ENCODE measurements around the gene ZRANB2.

Gene ZRANB2

DNA sequence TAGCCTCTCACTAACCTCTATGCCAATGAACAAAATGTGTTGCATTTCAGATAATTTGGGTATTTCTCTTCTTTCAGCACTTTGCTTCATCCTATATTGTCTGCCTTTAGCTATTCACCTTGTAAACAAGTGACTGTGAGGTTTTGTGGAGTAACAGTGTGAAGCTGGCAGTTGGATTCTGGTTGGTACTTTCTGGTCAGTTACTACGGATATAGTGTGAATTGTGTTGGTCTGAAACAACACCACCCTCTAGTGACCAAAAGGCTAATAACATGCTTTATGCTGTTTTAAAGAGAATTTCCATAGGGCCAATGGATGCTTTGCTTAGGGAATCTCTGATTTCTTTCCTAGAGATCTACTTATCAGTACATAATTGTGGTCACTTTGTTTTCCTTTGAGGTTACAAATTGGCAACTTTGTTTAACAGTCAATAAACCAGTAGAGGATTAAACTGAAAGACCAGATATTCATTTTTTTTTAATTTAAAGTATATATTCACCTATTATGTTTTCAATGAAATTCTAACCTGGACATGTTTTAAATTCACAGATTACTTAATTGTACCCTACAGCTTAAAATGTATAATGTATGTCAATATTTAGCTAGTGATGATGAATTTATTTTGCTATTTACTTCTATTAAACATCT is 30.8 kb downstream of the ZRANB2 start:
- no peak for TF ChIP-seq MYC (IDR thresholded peaks at IDR 0.05; ENCODE audit: low read depth, low read length)
- peak; percentile 72 for TF ChIP-seq MAX (IDR thresholded peaks at IDR 0.05; ENCODE audit: low read depth, low read length)
- TF ChIP-seq CTCF (IDR thresholded peaks at IDR 0.05; ENCODE audit: low read depth, low read length), result peak; percentile 46
- TF ChIP-seq POLR2A (IDR thresholded peaks at IDR 0.05; ENCODE audit: extremely low read depth, insufficient read length), result no peak
- no peak overlapping the region for H3K4me3 ChIP-seq (ENCODE audit: low read depth, low read length)
- DNase-seq (ENCODE audit: low read depth), result peak; percentile 65

- DNase-seq (ENCODE audit: low read depth), result no peak
- no peak within 1 kb of the TSS for H3K4me3 ChIP-seq (ENCODE audit: low read depth, low read length)
- TF ChIP-seq MAX (IDR thresholded peaks at IDR 0.05; ENCODE audit: low read depth, low read length), result no peak
- no peak for TF ChIP-seq MYC (IDR thresholded peaks at IDR 0.05; ENCODE audit: low read depth, low read length)
- TF ChIP-seq CTCF (IDR thresholded peaks at IDR 0.05; ENCODE audit: low read depth, low read length), result no peak
- no peak for TF ChIP-seq POLR2A (IDR thresholded peaks at IDR 0.05; ENCODE audit: extremely low read depth, insufficient read length)
Measured at GRCh38 chr1:71047635-71048607, 32.9 kb downstream of the ZRANB2 start, which contains the start of gene PTGER3. Gene PTGER3 (minus strand): TSS chr1:71047816. CDS start chr1:71047577, 239 bp downstream.

GRCh38 chr1:71046891-71047634 is 33.8 kb downstream of the ZRANB2 start:
- no peak overlapping the region for H3K4me3 ChIP-seq (ENCODE audit: low read depth, low read length)
- no peak for DNase-seq (ENCODE audit: low read depth)
- TF ChIP-seq POLR2A (IDR thresholded peaks at IDR 0.05; ENCODE audit: extremely low read depth, insufficient read length) (no peak), MAX (IDR thresholded peaks at IDR 0.05; ENCODE audit: low read depth, low read length) (no peak), MYC (IDR thresholded peaks at IDR 0.05; ENCODE audit: low read depth, low read length) (no peak), CTCF (IDR thresholded peaks at IDR 0.05; ENCODE audit: low read depth, low read length) (no peak)

DNA sequence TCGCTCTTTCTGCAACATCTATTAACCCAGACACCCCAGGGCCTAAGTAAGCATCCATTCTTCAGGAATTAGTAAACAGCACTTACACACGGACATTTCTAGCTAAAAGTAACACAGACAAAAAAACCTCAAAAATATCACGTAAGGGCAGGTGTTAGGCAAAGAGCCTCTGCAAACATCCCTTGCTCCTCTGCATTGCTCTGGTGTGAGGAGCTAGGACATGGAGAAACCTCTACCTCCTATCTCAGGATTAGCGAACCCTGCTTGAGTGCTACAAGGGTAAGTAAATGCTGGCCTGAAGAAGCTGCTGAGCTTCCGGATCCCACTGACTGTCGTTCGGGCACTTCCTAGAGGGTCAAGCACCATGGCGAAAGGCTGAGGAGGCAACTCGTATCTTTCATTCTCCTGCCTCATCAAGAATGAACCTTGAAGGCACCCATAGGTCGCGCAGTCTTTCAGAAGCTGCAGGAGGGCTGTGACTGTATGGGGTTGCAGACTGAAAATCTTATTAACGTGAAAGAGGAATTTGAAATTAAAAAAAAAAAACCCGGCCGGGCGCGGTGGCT is 35.3 kb downstream of the ZRANB2 start:
- no peak overlapping the region for H3K4me3 ChIP-seq (ENCODE audit: low read depth, low read length)
- TF ChIP-seq MYC (IDR thresholded peaks at IDR 0.05; ENCODE audit: low read depth, low read length), result no peak
- no peak for TF ChIP-seq CTCF (IDR thresholded peaks at IDR 0.05; ENCODE audit: low read depth, low read length)
- TF ChIP-seq POLR2A (IDR thresholded peaks at IDR 0.05; ENCODE audit: extremely low read depth, insufficient read length), result no peak
- no peak for TF ChIP-seq MAX (IDR thresholded peaks at IDR 0.05; ENCODE audit: low read depth, low read length)
- DNase-seq (ENCODE audit: low read depth), result no peak

GRCh38 chr1:71044833-71045232 is 36.0 kb downstream of the ZRANB2 start:
- no peak for DNase-seq (ENCODE audit: low read depth)
- TF ChIP-seq MAX (IDR thresholded peaks at IDR 0.05; ENCODE audit: low read depth, low read length) (no peak), MYC (IDR thresholded peaks at IDR 0.05; ENCODE audit: low read depth, low read length) (no peak), POLR2A (IDR thresholded peaks at IDR 0.05; ENCODE audit: extremely low read depth, insufficient read length) (no peak), CTCF (IDR thresholded peaks at IDR 0.05; ENCODE audit: low read depth, low read length) (no peak)
- H3K4me3 ChIP-seq (ENCODE audit: low read depth, low read length), result no peak overlapping the region

Data from NB4 (cell line).